ENCODE data around the gene CPTP.

CPTP gene

GRCh38 chr1:1335792-1336248 lies 11.2 kb downstream of the CPTP start:
- DNase-seq (ENCODE audit: low read depth): no peak

- DNase-seq (ENCODE audit: low read depth): no peak
Observed at GRCh38 chr1:1336446-1336845, 11.8 kb downstream of the CPTP start.

- no peak for DNase-seq (ENCODE audit: low read depth)
Observed at GRCh38 chr1:1336931-1337792, 12.6 kb downstream of the CPTP start.

GRCh38 chr1:1337793-1338147 lies 13.2 kb downstream of the CPTP start:
- no peak for DNase-seq (ENCODE audit: low read depth)

GRCh38 chr1:1338278-1338677 lies 13.7 kb downstream of the CPTP start:
- no peak for DNase-seq (ENCODE audit: low read depth)

- DNase-seq (ENCODE audit: low read depth): no peak
Observed at GRCh38 chr1:1340185-1340584, 15.6 kb downstream of the CPTP start.

- DNase-seq (ENCODE audit: low read depth): no peak
Observed at GRCh38 chr1:1340791-1341548, 16.4 kb downstream of the CPTP start.

- no peak for DNase-seq (ENCODE audit: low read depth)
Observed at GRCh38 chr1:1341549-1342021, 17.0 kb downstream of the CPTP start.

- no peak for DNase-seq (ENCODE audit: low read depth)
Observed at GRCh38 chr1:1342061-1342562, 17.5 kb downstream of the CPTP start.

- DNase-seq (ENCODE audit: low read depth): no peak
Observed at GRCh38 chr1:1342584-1343115, 18.0 kb downstream of the CPTP start.

- DNase-seq (ENCODE audit: low read depth): no peak
Observed at GRCh38 chr1:1343811-1344421, 19.3 kb downstream of the CPTP start.

- no peak for DNase-seq (ENCODE audit: low read depth)
Observed at GRCh38 chr1:1344655-1345361, 20.2 kb downstream of the CPTP start.

GRCh38 chr1:1345384-1345783 lies 20.8 kb downstream of the CPTP start:
- DNase-seq (ENCODE audit: low read depth): no peak

GRCh38 chr1:1345860-1346500 lies 21.4 kb downstream of the CPTP start:
- DNase-seq (ENCODE audit: low read depth): no peak

- no peak for DNase-seq (ENCODE audit: low read depth)
Observed at GRCh38 chr1:1346501-1346890, 21.9 kb downstream of the CPTP start.

GRCh38 chr1:1347026-1347595 lies 22.5 kb downstream of the CPTP start:
- DNase-seq (ENCODE audit: low read depth): no peak

GRCh38 chr1:1347663-1348419 lies 23.2 kb downstream of the CPTP start:
- no peak for DNase-seq (ENCODE audit: low read depth)

GRCh38 chr1:1348420-1349255 lies 24.0 kb downstream of the CPTP start:
- DNase-seq (ENCODE audit: low read depth): no peak
